ENCODE data around the gene TMEM165. TPM values are rescaled to one million over a fixed set of nuclear protein-coding genes. Genes with fewer than 3 reads are reported as not detected.

The TMEM165 gene
- total RNA-seq, 1 experiment from 2014 or later = 163 TPM

DNA sequence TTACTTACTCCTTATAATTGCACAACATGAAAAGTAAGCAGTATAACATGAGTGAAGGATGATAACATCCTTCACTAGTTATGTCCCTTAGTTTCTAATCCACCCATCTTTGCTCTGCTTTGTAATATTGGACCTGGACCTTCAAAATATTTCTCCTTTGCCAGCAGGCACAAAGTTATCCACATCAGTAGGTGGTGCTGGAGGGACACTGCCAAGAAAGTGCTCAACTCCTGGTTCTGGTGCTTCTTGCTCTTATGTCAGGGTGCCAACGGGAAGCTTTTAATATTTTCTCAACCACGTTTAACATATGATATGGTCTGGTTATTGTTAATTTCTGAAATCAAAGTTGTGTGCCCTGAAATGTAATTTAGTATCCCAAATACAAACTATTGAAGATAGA lies 49.1 kb downstream of the TMEM165 start:
- Histone ChIP-seq H3K27ac (no peak overlapping the region), H3K36me3 (peaks cover 55% of the 10 kb centered on the region), H3K9me3 (replicated peaks) (no peaks in the 10 kb centered on the region), H3K4me3 (no peak overlapping the region), H3K4me1 (no peaks in the 10 kb centered on the region), H3K27me3 (no peaks in the 10 kb centered on the region)
- DNase-seq = peak in 1 of 2 experiments; percentile 28

DNA sequence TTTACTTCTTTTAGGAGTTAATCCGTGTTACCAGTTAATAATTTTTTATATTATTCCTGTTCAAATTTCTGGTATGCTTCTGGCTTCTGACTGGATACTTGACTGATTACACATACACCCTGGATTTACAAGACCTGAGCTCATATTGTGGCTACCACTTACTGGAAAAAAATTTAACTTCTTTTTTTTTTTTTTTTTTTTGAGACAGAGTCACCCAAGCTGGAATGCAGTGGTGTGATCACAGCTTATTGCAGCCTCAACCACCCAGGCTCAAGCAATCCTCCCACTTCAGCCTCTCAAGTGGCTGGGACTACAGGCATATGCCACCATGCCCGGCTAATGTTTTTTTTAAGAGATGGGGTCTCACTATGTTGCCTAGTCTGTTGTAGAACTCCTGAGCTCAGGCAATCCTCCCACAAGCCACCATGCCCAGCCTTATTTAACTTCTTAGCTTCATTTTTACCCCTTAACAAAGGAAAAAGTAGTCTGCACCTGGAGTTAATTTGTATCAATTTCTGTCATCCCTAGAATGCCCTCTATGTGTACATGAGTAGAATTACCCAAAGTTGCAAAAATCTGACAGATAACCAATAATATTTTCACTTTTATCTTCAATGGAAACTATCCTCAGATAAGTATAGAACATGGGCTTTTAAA lies 50.3 kb downstream of the TMEM165 start:
- Histone ChIP-seq H3K36me3 (peaks cover 49% of the 10 kb centered on the region), H3K4me3 (no peak overlapping the region), H3K27me3 (no peaks in the 10 kb centered on the region), H3K9me3 (replicated peaks) (no peaks in the 10 kb centered on the region), H3K4me1 (no peaks in the 10 kb centered on the region), H3K27ac (no peak overlapping the region)
- DNase-seq = no peak

DNA sequence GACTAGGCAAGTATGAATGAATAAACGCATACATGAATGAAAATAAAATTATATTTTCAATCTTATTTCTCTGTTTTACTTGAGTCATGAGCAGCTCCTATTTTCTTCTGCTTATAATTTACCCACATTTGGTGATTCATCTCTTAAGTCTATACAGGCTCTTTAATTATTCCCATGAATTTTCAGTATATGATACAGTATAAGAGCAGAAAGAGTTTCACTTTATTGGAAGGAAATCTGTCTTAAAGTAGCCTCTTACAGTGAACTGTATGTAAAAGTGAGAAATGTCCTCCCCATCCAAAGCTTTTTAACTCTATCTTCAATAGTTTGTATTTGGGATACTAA lies 50.8 kb downstream of the TMEM165 start:
- no peak for DNase-seq
- Histone ChIP-seq H3K36me3 (peaks cover 48% of the 10 kb centered on the region), H3K9me3 (replicated peaks) (no peaks in the 10 kb centered on the region), H3K4me3 (no peak overlapping the region), H3K4me1 (no peaks in the 10 kb centered on the region), H3K27me3 (no peaks in the 10 kb centered on the region), H3K27ac (no peak overlapping the region)

DNA sequence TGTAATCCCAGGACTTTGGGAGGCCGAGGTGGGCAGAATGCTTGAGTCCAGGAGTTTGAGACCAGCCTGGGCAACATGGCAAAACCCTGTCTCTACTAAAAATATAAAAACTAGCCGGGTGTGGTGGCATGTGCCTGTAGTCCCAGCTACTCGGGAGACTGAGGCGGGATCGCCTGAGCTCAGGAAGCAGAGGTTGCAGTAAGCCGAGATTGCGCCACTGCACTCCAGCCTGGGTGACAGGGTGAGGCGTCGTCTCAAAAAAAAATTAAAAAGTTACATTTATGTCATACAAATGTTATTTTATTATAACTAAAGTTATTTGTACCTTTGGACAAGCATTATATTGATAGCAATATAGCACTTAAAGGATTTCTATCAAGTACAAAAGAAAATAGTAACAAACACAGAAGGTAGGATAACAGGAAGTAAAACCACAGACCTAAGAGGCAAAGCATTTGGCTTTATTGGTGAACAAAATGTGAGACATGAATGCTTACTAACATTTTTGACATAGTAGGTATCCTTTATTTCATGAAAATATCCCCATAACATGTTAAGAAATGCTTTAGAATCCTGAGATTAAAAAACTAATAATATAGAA lies 51.5 kb downstream of the TMEM165 start:
- H3K4me1 ChIP-seq = no peaks in the 10 kb centered on the region
- H3K36me3 ChIP-seq = peaks cover 46% of the 10 kb centered on the region
- H3K4me3 ChIP-seq = no peak overlapping the region
- H3K9me3 ChIP-seq (replicated peaks) = no peaks in the 10 kb centered on the region
- no peak overlapping the region for H3K27ac ChIP-seq
- no peak for DNase-seq
- H3K27me3 ChIP-seq = no peaks in the 10 kb centered on the region

DNA sequence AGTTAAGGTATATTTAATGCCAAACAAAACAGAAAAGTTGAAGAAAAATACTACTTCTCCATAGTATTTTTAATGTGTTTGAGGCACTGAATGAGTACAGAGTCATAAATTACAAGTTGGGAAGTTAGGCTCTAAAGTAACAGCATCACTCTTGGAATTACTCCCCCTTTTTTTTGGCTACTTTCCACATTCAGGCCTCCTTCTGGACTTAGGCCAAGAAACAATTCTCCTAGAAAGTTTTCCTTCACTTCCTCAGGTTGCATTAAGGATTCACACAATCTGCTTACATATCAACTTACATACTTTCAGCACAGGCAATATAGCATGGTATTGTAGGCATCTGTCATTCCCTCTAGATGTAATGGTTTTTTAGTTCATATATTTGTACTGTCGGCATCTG lies 52.1 kb downstream of the TMEM165 start:
- Histone ChIP-seq H3K4me3 (no peak overlapping the region), H3K9me3 (replicated peaks) (no peaks in the 10 kb centered on the region), H3K27ac (no peak overlapping the region), H3K36me3 (peaks cover 52% of the 10 kb centered on the region), H3K27me3 (no peaks in the 10 kb centered on the region), H3K4me1 (no peaks in the 10 kb centered on the region)
- no peak for DNase-seq

DNA sequence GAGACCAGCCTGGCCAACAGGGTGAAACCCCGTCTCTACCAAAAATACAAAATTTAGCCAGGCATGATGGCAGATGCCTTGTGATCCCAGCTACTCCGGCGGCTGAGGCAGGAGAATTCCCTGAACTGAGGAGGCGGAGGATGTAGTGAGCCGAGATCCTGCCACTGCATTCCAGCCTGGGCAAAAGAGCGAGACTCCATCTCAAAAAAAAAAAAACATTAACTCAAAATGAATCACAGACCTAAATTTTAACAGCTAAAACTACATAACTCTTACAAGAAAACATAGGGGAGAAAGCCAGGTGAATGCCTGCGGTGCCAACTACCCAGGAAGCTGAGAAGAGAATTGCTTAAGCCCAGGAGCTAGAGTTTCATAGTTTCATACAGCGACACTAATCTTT lies 54.8 kb downstream of the TMEM165 start:
- Histone ChIP-seq H3K9me3 (replicated peaks) (no peaks in the 10 kb centered on the region), H3K27me3 (no peaks in the 10 kb centered on the region), H3K27ac (no peak overlapping the region), H3K4me1 (no peaks in the 10 kb centered on the region), H3K36me3 (peaks cover 58% of the 10 kb centered on the region), H3K4me3 (no peak overlapping the region)
- DNase-seq = no peak

DNA sequence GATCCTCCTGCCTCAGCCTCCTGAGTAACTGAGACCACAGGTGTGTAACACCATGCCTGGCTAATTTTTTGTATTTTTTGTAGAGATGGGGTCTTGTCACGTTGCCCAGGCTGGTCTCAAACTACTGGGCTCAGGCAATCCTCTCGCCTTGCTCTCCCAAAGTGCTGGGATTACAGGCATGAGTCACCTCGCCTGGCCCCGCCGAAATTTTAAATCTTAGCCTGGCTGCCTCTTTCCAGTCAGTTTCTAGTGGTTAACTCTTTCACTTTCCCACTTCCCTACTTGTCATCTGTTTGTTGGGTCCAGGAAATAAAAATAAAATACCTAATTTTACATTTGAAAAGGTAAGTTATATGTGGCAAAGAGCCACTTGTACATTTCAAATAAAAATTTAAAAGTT lies 62.4 kb downstream of the TMEM165 start:
- no peaks in the 10 kb centered on the region for H3K4me1 ChIP-seq
- no peaks in the 10 kb centered on the region for H3K27me3 ChIP-seq
- peak in 1 of 2 experiments; percentile 19 for DNase-seq
- H3K4me3 ChIP-seq = no peak overlapping the region
- no peaks in the 10 kb centered on the region for H3K9me3 ChIP-seq (replicated peaks)
- H3K27ac ChIP-seq = no peak overlapping the region
- peaks cover 14% of the 10 kb centered on the region for H3K36me3 ChIP-seq

DNA sequence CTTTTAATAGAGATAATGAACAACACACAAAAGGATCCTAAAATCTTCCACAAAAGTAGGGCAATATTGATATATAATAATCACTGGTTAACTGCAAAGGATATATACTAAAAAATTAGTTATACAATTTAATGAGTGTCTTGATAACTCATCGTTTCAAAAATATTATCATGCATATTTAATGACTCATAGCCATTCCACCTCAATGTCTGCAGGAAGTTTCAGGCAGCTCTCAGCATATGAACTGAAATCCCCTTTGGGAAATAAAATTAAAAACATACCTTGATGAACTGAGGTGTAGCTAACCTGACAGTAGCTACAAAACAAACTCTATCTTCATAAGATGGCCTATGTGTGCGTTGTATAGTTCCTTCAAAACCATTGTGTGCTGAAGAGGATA lies 62.9 kb downstream of the TMEM165 start:
- Histone ChIP-seq H3K9me3 (replicated peaks) (no peaks in the 10 kb centered on the region), H3K36me3 (peaks cover 16% of the 10 kb centered on the region), H3K4me1 (no peaks in the 10 kb centered on the region), H3K4me3 (no peak overlapping the region), H3K27ac (no peak overlapping the region), H3K27me3 (no peaks in the 10 kb centered on the region)
- no peak for DNase-seq

DNA sequence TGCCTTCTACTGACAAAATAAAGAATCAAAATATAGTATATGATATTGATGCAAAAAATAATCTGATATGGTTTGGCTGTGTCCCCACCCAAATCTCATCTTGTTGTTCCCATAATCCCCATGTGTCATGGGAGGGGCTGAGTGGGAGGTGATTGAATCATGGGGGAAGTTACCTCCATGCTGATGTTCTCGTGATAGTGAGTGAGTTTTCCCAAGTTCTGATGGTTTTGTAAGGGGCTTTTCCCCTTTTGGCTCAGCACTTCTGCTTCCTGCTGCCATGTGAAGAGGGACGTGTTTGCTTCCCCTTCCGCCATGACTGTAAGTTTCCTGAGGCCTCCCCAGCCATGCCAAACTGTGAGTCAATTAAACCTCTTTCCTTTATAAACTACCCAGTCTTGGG lies 70.2 kb downstream of the TMEM165 start:
- DNase-seq = no peak
- Histone ChIP-seq H3K9me3 (replicated peaks) (no peaks in the 10 kb centered on the region), H3K4me3 (no peak overlapping the region), H3K27me3 (no peaks in the 10 kb centered on the region), H3K36me3 (peaks cover 13% of the 10 kb centered on the region), H3K4me1 (peaks cover 12% of the 10 kb centered on the region; the same call in 1 of the 2 replicates), H3K27ac (no peak overlapping the region)

DNA sequence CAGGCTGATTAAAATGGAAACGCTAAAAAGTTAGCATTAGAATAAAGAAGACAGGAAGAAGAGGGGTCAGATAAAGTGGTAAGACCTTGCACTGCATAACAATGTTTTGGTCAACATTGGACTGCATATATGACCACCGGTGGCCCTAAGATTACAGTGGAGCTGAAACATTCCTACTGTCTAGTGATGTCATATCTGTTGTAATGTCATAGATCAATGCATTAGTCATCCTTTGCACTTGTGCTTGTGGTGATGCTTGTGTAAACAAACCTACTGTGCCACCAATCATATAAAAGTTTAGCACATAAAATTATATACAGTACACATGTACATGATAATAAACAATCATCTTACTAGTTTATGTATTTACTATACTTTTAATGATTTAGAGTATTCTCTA lies 73.0 kb downstream of the TMEM165 start:
- Histone ChIP-seq H3K27me3 (no peaks in the 10 kb centered on the region), H3K4me1 (peaks cover 12% of the 10 kb centered on the region; the same call in 1 of the 2 replicates), H3K36me3 (peaks cover 9% of the 10 kb centered on the region), H3K9me3 (replicated peaks) (no peaks in the 10 kb centered on the region), H3K27ac (no peak overlapping the region), H3K4me3 (no peak overlapping the region)
- peak; percentile 20 to 53 for DNase-seq

DNA sequence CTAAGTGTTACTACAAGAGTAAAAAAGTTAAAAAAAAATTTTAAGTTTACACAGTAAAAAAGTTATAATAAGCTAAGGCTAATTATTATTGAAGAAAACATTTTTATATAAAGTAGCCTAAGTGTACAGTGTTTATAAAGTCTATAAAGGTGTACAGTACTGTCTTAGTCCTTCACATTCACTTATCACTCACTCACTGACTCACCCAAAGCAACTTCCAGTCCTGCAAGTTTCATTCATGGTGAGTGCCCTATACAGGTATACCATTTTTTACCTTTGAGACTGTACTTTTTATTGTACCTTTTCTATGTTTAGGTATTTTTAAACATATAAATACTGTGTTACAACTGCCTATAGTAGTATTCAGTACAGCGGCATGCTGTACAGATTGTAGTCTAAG lies 74.2 kb downstream of the TMEM165 start:
- Histone ChIP-seq H3K9me3 (replicated peaks) (0 out of 2 replicates have a peak, but pooled peaks cover 4% of the 10 kb centered on the region), H3K27me3 (no peaks in the 10 kb centered on the region), H3K4me3 (no peak overlapping the region), H3K4me1 (peaks cover 12% of the 10 kb centered on the region; the same call in 1 of the 2 replicates), H3K36me3 (peaks cover 12% of the 10 kb centered on the region), H3K27ac (no peak overlapping the region)
- no peak for DNase-seq

Other genes with a start within 250 kb of the TMEM165 start
- gene SRD5A3, start 49.7 kb upstream of the TMEM165 start, total RNA-seq (2014; rRNA removed; shearing (Covaris generic)) = 5.8 and 7.5 TPM in 2 replicates
- gene CLOCK, start 151.0 kb downstream of the TMEM165 start, total RNA-seq (2014; rRNA removed; shearing (Covaris generic)) = 34.0 and 36.6 TPM in 2 replicates
- not detected in 2 replicates for gene PDCL2, start 196.3 kb downstream of the TMEM165 start, total RNA-seq (2014; rRNA removed; shearing (Covaris generic))
- gene NMU, start 240.3 kb downstream of the TMEM165 start, total RNA-seq (2014; rRNA removed; shearing (Covaris generic)) = 8.4 and 8.6 TPM in 2 replicates